NCI-H1694 (cell line): ENCODE measurements around the gene MYRIP.
"Not testable (repeated sequence)": the region's sequence is repeated elsewhere in the genome, so short reads cannot be mapped to it uniquely, and the experiment has no call there.

Experiments
- DNase-seq: peaks from one replicate; lab custom pipeline; 2025; lab: John Stamatoyannopoulos, UW

Gene MYRIP

DNA sequence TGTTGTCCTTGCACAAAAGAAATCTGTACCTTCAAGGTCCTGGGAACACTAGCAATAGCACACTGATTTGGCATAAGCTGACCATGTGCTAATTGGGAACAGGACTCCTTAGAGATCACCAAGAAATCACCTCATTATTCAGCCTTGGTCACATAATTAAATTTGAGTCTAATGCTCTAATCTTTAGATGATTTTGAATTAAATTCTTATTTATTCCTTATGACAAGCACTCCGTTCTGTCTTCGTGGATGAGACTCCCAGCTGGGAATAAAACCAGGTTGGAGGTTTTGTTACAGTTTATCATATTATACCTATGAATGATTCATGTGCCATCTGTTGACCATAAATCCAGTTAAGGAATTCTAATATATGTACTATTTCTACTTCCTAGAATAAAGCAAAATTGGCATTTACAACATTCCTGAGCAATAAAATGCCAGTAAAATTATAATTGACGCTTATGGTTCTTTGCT lies 162.2 kb downstream of the MYRIP start:
- no peak for DNase-seq

DNA sequence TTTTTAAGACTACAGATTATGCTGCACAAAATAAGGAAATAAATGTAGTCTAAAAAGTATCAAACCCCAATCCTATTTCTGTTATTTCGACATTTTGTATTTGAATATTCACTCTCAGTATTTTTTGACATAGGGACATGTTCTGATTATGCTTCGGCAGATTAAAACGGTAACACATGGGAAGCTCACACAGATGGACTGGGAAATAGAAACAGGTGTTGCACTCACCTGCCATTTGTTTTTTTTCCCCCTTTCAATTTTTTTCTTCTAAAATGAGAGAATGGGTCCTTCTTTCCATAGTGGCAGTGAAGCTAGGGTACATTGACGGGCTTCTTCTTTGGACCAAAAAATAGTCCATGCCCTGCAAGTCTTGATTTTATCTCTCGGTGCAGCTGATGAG lies 163.1 kb downstream of the MYRIP start:
- DNase-seq: no peak

DNA sequence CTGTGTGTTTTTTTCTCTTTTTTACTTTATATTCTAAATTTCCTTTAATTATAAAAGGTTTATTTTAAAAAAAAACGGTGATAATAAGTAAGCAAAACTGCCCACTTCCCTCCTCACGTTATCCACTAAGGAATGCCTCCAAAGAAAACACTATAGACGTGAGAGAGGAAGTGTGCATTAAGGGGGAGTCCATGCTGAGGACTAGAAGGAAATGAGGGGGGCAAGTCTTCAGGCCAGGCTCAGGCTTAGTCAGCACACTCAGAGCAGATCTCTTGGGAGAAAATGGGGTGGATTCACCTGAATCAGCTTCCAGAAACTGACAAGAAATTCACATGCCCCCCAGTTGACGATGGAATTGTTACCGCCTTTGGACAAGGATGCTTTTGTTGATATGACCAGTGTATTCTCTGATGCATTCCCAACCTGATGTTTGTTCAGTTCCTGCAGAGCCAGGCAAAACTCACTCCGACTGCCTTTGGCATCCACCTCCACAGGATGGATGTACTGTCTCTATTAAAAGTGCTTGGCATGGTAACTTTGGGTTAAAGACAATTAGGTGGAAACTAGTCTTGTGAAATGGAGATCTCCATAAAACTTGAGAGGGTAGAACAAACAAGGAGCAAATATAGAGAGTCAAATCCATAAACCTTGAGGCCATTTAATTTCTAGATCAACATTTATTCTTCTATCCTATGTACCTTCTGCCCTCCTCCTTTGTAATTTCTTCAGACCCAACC lies 167.8 kb downstream of the MYRIP start:
- no peak for DNase-seq

DNA sequence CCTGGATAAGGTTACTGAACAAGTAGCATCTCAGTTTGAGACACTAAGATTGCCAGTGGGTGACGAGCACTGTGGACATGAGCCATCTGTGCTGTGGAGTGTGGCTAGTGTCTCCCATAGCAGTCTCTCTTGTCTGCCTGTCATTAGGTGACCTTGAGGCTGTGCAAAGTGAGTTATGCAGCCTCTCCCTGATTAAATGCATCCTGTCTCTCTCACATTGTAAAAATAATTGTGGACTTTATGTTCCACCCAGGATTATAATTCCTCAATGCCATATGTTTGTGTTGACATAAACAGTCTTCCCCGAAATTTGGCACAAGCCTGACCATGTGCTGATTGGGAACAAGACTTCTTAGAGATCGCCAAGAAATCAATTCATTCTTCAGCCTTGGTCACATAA lies 168.9 kb downstream of the MYRIP start:
- DNase-seq: no peak

DNA sequence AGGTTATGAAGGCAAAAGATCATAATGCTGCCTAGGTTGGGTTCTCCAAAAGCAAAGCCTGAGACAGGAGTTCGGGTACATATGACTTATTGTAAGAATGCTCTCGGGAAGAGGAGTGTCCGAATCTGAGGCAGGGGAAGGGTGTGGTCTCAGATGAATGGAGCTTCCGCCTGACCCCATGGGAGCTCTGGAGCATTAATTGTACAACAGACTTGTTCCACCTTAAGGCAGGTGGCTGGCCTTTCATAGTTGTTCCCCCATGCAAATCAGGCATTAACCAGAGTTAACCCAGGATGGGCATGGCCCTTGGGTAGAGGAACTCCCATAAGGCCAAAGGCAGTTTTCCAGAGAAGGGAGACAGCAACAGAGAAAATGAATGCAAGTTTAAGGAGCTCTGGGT lies 170.6 kb downstream of the MYRIP start:
- no peak for DNase-seq

DNA sequence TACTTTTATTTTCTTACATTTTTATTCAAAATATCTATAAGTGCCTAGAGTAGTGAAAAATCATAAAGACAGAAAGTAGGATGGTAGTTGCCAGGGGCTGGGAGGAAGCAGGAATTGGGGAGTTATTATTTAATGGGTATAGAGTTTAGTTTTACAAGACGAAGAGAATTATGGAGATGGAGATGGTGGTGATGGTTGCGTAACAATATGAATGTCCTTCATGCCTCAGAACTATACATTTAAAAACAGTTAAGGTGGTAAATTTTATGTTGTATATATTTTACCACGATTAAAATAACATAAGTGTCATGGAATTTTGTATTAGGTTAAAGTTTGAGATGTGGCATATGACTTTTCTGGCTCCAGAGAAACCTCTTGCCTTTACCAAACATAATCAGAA lies 171.4 kb downstream of the MYRIP start:
- no peak for DNase-seq

DNA sequence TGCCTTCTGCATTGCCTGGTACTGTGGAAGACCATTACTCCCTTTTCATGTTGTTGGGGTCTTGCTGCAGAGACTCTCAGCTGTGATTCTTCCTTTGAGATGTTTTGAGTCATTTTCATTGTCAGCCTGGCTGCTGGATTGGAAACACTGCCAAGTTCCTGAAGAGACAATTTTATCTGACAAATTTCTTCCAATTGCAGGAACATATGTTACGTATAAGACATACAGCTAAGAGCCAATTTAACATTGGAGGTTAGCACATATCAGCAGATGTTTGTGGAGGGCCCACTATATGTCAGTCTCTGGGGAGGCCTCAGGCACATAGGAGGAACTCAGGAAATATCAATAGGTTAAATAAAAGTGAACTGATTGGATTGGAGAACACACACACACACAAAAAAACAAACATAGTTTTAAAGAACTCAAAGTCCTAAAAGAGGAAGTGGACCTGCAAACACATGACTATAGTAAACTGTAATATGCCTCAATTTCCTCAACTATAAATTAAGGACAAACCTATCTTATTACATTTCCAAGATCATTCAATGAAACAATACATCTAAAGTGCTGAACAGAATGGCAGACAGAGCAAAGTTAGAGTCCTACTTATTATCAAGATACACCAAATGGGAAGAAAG lies 172.3 kb downstream of the MYRIP start:
- no peak for DNase-seq

DNA sequence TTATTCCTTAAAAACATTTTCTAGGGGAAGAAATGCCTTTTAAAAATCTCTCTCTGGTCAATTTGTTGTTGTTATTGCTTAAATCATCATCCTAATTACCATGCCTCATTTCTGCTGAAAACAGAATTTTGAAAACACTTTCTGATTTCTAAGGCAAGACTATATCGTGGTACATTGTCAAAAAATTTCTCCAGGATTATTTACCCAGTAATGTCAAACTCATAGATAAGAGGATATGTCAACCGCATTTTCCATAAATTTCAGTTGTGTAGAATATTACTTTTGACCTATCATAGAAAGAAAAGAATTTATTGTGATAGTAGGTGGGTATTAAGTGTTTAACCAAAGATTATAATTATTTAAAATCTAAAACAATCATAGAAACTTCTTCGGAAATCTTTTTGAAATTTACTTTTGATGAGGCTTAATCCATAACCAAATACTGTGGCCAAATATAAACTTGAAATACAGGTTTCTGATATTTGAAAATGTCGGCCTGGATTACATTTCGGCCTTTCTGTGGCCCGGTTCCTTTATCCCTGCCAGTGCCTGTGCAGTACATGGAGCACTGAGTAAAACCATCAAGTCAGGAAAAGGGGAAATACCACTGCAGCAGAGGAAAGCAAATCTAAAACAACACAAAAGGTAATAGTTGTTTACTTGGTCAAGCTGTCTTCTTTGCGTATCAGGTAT lies 173.4 kb downstream of the MYRIP start:
- no peak for DNase-seq

DNA sequence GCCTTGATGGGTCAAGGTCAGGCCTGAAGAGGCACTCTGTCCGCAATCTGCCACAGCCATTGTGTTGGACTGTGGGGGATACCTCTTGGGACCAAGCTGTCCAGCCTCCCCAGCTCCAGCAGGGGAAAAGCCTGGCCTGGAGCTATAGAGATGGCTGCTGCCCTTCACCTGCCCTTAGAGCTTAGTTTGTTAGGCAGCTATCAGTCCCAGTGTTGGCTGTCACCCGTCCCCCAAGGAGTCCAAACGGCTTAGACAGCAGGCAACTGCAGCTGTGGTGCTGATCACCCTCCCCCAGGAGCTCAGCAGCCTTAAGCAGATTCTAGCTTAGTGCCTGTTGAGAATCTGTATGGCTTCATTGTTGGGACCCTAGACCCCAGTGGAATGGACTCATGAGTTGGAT lies 180.3 kb downstream of the MYRIP start:
- DNase-seq: no peak

DNA sequence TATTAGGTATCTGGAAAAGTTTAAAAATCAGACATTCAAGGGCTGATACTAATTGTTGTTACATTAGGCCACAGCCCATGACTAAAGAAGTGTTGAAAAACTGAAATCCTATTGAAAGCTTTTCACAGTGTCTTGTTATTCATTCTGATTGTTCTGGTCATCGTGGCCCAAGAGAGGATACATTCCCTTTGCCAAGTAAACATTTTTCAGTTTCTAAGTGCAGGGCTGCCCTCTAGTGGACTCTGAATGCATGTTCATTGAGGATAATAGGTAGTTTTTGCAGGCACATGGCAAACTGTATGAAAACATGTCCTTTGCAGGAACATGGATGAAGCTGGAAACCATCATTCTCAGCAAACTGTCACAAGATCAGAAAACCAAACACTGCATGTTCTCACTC lies 181.1 kb downstream of the MYRIP start:
- no peak for DNase-seq

DNA sequence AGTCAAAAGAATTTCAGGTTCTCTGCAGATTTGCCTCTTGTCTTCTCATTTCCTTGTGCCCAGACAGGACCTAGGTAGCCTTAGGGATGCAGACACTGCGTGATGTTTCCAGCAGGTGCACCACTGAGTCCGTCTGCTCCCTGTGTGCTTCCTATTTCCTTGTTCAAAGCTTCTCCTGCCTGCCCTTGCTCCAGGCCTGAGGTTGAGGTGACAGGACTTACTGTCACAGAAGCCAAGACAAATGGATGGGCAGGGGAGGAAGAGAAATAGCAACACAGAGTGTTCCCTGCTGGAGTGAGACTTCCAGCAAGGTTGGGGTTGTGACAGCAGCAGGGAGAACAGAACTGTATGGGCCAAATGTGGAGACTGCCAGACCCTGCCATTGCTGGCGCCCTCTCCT lies 199.4 kb downstream of the MYRIP start:
- DNase-seq: no peak

DNA sequence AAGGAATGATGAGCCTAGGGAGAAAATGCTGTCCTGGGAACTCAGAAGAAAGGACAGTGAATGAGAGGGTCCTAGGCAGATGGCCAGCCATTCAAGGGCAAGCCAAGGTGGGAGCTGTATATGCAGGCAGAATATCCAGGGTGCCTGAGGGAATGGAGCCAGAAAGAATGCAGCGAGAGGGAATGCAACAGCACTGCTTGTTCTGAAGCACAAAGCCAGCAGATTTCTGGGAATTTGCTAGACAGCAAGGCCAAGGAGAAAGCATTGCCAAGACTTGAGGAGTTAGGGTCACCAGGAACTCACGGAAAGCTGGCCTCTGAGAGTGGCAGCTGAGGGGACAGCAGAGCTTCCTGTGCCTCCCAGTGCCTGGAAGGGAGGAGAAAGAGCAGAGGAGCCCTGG lies 200.6 kb downstream of the MYRIP start:
- DNase-seq: no peak

DNA sequence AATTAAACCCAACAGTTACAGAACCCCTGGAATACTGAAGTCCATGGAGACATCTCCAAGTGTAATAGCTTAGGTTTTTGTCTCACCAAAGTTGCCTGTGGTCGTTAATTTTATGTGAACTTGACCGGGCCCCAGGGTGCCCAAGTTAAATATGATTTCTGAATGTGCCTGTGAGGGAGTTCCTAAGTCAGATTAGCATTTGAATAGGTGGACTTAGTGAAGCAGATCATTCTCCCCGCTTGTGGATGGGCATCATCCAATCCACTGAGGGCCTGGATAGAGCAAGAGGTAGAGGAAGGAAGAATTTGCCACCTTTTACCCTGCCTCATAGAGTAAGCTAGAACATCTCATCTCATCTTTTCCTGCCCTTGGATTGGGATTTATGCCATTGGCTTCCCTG lies 203.0 kb downstream of the MYRIP start:
- no peak for DNase-seq

DNA sequence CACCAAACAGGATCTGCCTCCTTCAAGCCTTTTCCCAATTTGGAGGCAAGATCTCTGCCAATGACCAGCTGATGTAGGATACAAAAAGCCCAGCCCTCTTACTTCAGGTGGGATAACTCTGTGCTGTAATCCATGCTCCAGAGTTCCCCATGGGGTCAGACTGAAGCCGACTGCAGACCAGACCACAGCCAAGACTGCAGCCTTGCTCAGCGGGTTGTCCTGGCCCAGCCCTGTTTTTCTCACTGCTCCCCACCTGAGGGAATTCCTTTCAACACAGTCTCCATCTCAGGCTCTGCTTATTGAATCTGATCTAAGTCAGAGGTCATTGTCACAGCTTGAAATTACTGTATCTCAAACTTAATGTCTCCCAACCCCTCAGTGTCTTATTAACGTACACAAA lies 207.0 kb downstream of the MYRIP start:
- no peak for DNase-seq

DNA sequence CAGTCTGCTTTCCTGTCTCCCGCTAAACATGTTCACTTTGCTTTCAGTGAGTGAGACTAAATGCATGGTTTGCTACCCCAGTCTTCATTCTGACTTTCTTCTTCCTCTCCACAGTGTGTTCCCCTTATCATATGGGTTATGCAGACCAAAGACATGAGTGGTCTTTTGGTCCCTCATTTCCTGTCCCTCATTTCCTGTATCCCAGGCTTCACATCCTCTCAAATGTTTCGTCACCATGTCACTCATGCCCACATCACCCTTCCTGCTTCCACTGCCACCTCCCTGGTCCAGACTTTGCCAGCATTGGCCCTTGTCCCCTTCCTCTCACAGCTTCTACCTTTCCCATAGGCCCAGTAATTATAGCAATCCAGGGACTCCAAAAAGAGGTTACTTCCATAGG lies 209.0 kb downstream of the MYRIP start:
- no peak for DNase-seq

DNA sequence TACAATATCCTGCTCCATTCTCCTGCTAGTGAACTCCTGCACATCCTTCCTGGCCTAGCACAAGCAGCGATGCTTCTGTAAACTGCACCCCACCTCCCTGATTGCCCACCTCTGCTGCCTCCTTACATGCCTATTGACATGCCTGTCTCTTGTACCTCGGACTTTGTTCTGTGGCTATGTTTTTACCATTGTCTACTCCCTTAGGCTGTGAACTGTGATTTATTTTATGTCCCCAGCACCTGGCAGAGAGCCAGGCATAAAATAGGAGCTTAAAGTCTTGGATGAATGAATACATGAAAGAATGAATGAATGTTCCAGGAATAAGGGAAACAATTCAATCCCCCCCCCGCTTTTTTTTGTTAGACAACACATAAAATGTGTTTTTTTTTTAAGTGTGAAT lies 210.0 kb downstream of the MYRIP start:
- no peak for DNase-seq

DNA sequence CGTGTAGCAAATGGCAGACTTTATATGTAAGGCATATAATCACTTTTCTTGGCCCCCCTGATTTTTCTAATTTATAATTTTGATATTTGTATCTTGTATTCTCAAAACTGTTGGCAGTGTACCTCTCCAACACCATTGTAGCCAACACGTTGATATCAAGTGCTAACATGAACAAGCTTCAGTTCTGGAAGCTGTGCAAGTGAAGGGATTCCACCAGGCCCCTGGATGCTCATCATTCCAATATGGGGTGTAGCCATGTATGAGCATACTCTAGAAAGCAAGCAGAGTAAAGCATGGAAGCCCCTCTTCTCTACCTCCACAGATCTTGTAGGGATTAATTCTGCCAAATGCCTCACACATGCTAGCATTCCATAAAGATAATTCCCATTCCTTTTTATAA lies 211.3 kb downstream of the MYRIP start:
- DNase-seq: no peak

DNA sequence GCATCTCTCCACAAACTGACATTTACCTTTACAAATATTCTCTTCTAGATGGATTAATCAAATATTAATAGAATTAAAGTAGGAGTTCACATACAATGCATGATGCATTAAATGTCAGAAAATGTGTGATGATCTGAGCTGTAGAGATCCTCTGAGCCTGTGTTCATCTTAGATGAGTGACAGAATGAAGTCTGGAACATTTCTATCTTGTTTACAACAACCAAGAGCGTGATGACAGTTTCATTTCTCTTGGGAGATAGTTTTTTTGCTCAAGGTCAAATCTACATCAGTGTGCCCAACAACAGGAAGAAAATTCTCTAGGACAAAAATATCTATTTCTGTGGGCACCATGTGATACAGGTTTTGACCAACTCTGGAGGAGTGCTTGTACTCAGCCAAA lies 211.9 kb downstream of the MYRIP start:
- no peak for DNase-seq

DNA sequence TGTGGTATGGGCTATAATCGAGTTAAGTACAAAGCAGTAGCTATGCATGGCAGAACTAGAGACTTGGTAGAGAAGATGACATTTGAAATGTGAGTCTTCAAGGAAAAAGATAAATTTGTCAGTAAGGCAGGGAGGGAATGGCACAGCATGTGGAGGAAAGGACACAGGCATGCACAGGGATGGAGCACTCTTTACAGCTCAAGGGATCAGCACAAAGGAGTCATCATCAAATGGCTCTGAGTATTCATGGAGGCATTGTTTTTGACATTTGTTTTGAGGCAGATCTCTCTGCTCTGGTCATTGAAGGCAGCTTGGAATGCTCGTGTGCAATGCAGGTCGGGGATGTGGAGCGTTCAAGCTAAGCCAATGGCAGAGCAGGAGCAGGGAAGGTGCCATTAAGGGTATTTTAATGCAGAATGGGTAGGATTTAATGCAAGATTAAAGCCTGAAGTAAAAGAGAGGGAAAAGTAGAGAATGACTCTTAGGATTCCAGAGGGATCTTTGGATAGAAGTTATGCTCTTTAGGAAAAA lies 213.0 kb downstream of the MYRIP start:
- DNase-seq: no peak

DNA sequence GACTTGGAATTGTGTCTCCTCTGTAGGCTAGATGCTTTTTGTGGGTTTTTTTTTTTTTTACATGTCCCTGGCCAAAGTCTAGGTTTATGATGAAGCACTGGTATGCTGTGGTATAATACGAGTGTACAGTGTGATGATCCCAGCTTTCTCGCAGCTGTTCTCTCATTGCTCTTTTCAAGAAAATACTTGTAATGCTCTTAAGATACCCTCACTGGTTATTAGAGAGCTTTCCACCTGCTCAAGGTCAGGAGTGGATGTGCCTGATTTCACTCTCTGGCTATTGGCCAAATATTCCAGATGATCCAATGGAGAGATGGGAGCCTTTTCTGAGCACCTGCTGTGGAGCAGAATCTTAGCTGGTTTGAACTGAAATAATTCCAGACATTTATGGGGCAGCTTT lies 215.1 kb downstream of the MYRIP start:
- no peak for DNase-seq

DNA sequence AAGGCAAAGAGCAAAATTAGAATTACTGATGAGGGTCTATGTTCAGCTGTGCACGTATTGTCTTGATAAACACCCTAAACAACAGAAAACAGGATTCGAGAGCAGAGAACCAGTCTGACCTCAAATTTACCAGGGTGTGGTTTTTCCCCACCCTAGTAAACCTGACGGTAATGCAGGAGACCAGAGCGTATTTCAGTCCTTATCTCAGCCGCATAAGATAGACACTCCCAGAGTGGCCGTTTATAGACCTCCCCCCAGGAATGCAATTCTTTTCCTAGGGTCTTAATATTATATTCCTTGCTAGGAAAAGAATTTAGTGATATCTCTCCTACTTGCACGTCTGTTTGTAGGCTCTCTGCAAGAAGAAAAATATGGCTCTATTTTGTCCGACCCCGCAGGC lies 216.5 kb downstream of the MYRIP start:
- DNase-seq: not testable (repeated sequence)

DNA sequence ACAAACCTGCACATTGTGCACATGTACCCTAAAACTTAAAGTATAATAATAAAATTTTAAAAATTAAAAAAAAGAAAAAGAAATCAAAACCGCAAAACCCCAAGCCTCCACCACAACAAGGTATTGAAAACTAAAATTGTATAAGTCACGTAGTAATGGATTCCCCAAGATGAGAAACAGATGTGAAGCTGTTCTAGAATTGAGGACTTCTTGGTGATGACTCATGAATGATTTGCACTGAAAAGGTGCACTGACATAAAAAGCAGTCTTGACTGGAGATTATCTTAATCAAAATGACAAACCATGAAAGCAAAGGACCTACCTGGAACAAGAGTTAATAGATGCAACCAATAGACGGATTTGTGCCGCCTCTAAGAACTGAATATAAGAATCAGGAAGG lies 225.8 kb downstream of the MYRIP start:
- no peak for DNase-seq

DNA sequence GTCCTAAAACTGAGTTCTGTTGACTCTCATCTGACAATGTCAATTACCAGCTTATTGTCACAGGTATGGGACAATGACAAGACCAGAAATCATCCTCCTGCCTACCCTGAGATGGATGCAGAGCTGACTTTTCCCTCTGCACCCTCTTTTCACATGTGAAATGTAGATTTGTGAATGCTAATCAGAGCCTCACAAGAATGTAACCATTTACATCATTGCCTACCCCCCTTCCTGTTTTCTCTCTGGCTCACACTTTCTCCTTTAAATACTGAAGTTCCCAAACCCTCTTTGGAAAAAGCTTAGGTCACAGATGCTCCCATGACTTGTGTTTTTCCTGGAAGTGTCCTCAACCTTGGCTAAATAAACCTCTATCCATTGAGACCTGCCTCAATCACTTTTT lies 228.2 kb downstream of the MYRIP start:
- no peak for DNase-seq
